Suprapubic skin (tissue), 4 donors: ENCODE results near the gene SERPINA12. TPM values are rescaled to one million over a fixed set of nuclear protein-coding genes. Genes with fewer than 3 reads are reported as not detected.

Source experiments
- DNase-seq, 2 donors: peaks; one replicate each; pipeline ENCODE4 v3.0.0-alpha.2; 2019; ENCODE audit warnings: low spot score in 2 of 2
- H3K27ac ChIP-seq: fragments of 200-600 bp; sonication (generic); one replicate; pipeline ENCODE4 v1.5.1; 2019
- H3K27me3 ChIP-seq: fragments of 200-600 bp; sonication (generic); one replicate; pipeline ENCODE4 v1.5.1; 2019
- H3K36me3 ChIP-seq: fragments of 200-600 bp; sonication (generic); one replicate; pipeline ENCODE4 v1.5.1; 2019
- H3K4me1 ChIP-seq: fragments of 200-600 bp; sonication (generic); one replicate; pipeline ENCODE4 v1.5.1; 2019
- H3K4me3 ChIP-seq: fragments of 200-600 bp; sonication (generic); one replicate; pipeline ENCODE4 v1.5.1; 2019; ENCODE audit warnings: mild to moderate bottlenecking
- H3K9me3 ChIP-seq: fragments of 200-600 bp; sonication (generic); one replicate; pipeline ENCODE4 v1.5.1; 2019
- EP300 ChIP-seq: sonication (generic); formaldehyde crosslinking; IDR thresholded peaks from one replicate; pipeline ENCODE4 v1.6.1; 2017; ENCODE audit warnings: antibody characterized with exemption
- POLR2A ChIP-seq, 2 donors: fragments of 450-650 bp; IDR thresholded peaks; one replicate each; pipeline ENCODE4 v1.6.1; 2017; ENCODE audit warnings: antibody characterized with exemption in 2 of 2, mild to moderate bottlenecking in 2 of 2, moderate library complexity in 2 of 2
- POLR2AphosphoS5 ChIP-seq, 3 donors: sonication (generic); formaldehyde crosslinking; IDR thresholded peaks; one replicate each; pipeline ENCODE4 v1.6.1; 2017; ENCODE audit warnings: antibody characterized with exemption in 3 of 3
- WGBS: methylation state at CpG from one replicate; pipeline ENCODE4 v1.1.5; 2018; 5-methylcytosine and 5-hydroxymethylcytosine counted together
- total RNA-seq, 4 donors: library from RNA; depleted of rRNA; stranded (reverse); fragments of >200 nt; gene quantifications; one replicate each; pipeline ENCODE4 v1.1.0, GENCODE V29; 2016
- TF ChIP-seq, protein P1 (sequence below), 2 donors: fragments of 200-600 bp in 1 of 2; fragments of 450-650 bp in 1 of 2; sonication (generic) in 1 of 2; IDR thresholded peaks; one replicate each; pipeline ENCODE4 v1.5.1; 2016 to 2019; ENCODE audit warnings: antibody characterized with exemption in 2 of 2, mild to moderate bottlenecking in 1 of 2, moderate library complexity in 1 of 2

The SERPINA12 gene
- total RNA-seq, 4 donors from 2014 or later, result 91.3 to 486 (median 265) TPM

DNA sequence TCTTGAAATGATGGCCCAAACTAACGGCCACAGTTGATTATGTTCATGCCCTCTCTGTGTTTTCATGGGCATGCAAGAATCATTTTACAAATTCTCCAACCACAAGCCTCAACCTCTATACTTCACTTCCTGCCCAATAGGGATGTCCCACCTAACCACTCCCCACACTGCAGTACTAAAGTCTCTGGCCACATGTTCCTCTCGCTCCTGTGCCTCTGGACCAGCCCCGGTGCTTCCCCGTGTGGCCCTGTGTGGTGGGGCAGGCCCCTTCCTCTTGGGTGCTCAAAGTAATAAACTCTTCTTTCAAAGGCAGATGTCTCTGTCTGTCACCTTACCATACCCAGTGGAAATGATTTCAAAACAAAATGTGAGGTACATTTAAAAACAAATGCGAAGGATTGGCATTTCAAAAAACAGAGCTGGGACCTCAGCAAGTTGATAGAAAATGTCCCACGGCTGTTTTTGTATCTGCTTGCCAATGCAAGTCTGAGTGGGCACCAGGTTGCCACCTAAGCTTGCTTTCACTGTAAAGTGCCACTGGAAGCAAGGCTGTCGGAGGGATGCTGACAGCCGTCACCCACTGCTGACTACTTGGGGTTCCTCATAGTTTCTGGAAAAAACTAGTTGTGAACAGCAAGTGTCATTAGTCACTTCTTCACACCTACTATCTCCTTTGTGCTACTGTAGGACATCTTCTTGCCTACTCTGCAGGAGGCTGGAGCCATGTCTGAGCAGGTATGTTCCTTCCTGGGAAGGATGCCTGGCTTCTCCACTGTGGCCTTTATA lies 48.4 kb downstream of the SERPINA12 start:
- peaks cover 5% of the 10 kb centered on the region for H3K4me1 ChIP-seq
- H3K27ac ChIP-seq, result no peak overlapping the region
- H3K9me3 ChIP-seq, result no peaks in the 10 kb centered on the region
- H3K4me3 ChIP-seq, result no peak overlapping the region
- peak in 1 of 2 donors; percentile 32 for DNase-seq
- no peak for TF ChIP-seq POLR2AphosphoS5 (IDR thresholded peaks at IDR 0.05)
- TF ChIP-seq POLR2A (IDR thresholded peaks at IDR 0.05), result no peak
- TF ChIP-seq EP300, result no peak
- TF ChIP-seq, protein P1, sequence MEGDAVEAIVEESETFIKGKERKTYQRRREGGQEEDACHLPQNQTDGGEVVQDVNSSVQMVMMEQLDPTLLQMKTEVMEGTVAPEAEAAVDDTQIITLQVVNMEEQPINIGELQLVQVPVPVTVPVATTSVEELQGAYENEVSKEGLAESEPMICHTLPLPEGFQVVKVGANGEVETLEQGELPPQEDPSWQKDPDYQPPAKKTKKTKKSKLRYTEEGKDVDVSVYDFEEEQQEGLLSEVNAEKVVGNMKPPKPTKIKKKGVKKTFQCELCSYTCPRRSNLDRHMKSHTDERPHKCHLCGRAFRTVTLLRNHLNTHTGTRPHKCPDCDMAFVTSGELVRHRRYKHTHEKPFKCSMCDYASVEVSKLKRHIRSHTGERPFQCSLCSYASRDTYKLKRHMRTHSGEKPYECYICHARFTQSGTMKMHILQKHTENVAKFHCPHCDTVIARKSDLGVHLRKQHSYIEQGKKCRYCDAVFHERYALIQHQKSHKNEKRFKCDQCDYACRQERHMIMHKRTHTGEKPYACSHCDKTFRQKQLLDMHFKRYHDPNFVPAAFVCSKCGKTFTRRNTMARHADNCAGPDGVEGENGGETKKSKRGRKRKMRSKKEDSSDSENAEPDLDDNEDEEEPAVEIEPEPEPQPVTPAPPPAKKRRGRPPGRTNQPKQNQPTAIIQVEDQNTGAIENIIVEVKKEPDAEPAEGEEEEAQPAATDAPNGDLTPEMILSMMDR (IDR thresholded peaks at IDR 0.05), result no peak
- 71% methylated on average over 8 of the region's 8 CpGs for WGBS
- H3K27me3 ChIP-seq, result no peaks in the 10 kb centered on the region
- H3K36me3 ChIP-seq, result no peaks in the 10 kb centered on the region

DNA sequence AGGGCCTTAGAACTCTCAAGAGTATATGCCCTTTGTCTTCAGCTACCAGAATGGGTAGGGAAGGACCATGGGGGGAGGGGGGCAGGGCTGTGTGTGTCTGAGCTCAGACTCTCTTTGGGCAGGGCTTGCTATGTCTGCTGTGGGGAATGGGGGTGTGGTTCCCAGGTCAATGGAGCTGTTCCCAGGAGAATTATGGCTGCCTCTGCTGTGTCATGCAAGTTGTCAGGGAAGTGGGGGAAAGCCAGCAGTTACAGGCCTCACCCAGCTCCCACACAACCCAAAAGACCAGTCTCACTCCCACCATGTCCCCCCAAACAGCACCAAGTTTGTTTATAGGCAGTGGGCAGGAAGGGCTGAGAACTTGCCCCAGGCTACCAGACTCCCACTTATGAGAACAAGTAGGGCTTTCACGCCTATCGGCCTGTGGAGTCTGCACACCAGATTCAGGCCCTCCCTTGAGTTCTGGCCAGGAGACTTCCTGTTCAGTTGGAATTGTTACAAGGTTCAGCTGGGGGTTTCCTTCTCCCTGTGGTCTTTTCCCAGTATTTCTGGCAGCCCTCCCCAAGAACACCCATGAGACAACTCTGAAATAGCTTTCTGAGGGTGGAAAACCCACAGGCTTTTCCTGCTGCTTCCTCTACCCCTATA lies 50.6 kb downstream of the SERPINA12 start:
- no peaks in the 10 kb centered on the region for H3K36me3 ChIP-seq
- whole genome bisulfite sequencing, result 77% methylated on average over 2 of the region's 2 CpGs
- H3K9me3 ChIP-seq, result no peaks in the 10 kb centered on the region
- no peak for TF ChIP-seq EP300
- TF ChIP-seq POLR2A (IDR thresholded peaks at IDR 0.05), result no peak
- TF ChIP-seq, protein P1 (IDR thresholded peaks at IDR 0.05), result no peak
- TF ChIP-seq POLR2AphosphoS5 (IDR thresholded peaks at IDR 0.05), result no peak
- H3K27me3 ChIP-seq, result peaks cover 3% of the 10 kb centered on the region
- peaks cover 5% of the 10 kb centered on the region for H3K4me1 ChIP-seq
- no peak for DNase-seq
- no peak overlapping the region for H3K4me3 ChIP-seq
- H3K27ac ChIP-seq, result peak overlapping the region; percentile 10

DNA sequence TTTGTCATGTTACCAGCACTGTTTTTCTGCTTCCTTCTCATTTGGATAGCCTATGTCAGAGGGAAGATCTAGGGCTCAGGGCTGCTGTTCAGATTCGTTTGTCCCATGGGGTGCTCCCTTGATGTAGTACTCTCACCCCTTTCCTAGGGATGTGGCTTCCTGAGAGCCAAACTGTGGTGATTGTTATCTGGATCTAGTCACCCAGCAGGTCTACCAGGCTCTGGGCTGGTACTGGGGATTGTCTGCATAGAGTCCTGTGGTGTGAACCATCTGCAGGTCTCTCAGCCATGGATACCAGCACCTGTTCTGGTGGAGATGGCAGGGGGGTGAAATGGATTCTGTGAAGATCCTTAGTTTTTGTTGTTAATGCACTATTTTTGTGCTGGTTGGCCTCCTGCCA lies 51.2 kb downstream of the SERPINA12 start:
- Histone ChIP-seq H3K36me3 (no peaks in the 10 kb centered on the region), H3K9me3 (no peaks in the 10 kb centered on the region), H3K4me1 (peaks cover 5% of the 10 kb centered on the region), H3K27ac (peak overlapping the region; percentile 10), H3K4me3 (no peak overlapping the region), H3K27me3 (peaks cover 3% of the 10 kb centered on the region)
- TF ChIP-seq, protein P1 (IDR thresholded peaks at IDR 0.05), result no peak
- DNase-seq, result no peak
- 93% methylated on average over 1 of the region's 1 CpG for WGBS

DNA sequence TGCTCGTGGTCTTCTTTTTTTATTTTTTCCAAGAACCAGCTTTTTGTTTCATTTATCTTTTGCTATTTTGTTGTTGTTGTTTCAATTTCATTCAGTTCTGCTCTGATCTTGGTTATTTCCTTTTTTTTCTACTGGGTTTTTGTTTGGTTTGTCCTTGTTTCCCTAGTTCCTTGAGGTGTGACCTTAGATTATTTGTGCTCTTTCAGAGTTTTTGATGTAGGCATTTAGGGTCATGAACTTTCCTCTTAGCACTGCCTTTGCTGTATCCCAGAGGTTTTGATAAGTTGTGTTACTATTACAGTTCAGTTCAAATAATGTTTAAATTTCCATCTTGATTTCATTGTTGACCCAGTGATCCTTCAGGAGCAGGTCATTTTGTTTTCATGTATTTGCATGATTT lies 53.3 kb downstream of the SERPINA12 start:
- no peaks in the 10 kb centered on the region for H3K36me3 ChIP-seq
- no peak for TF ChIP-seq POLR2A (IDR thresholded peaks at IDR 0.05)
- no peak for TF ChIP-seq POLR2AphosphoS5 (IDR thresholded peaks at IDR 0.05)
- TF ChIP-seq EP300, result no peak
- TF ChIP-seq, protein P1 (IDR thresholded peaks at IDR 0.05), result no peak
- no peak for DNase-seq
- peaks cover 5% of the 10 kb centered on the region for H3K4me1 ChIP-seq
- 57% methylated on average over 1 of the region's 1 CpG for WGBS
- no peak overlapping the region for H3K27ac ChIP-seq
- peaks cover 6% of the 10 kb centered on the region for H3K27me3 ChIP-seq
- H3K4me3 ChIP-seq, result no peak overlapping the region
- H3K9me3 ChIP-seq, result no peaks in the 10 kb centered on the region

DNA sequence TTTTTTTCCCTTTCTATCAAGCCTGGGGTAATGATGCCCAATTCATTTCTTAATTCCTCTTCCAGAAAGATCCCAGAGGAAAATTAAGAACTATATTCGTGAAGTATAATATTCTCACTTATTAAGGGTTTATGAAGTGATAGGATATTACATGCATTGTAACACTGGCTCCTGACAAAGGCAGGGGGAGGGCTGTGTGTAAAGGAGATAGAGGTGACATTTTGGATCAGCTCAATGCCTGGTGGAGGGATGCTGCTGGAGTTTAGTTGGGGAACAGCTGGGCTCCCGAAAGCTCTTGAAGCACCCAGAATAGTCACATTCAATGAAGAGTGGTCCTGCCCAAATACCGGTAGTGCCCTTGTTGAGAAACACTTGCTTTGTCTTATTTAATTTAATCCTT lies 57.4 kb downstream of the SERPINA12 start:
- no peak overlapping the region for H3K27ac ChIP-seq
- H3K36me3 ChIP-seq, result no peaks in the 10 kb centered on the region
- H3K4me3 ChIP-seq, result no peak overlapping the region
- peaks cover 6% of the 10 kb centered on the region for H3K27me3 ChIP-seq
- no peak for TF ChIP-seq POLR2A (IDR thresholded peaks at IDR 0.05)
- TF ChIP-seq, protein P1 (IDR thresholded peaks at IDR 0.05), result no peak
- no peak for TF ChIP-seq EP300
- no peak for TF ChIP-seq POLR2AphosphoS5 (IDR thresholded peaks at IDR 0.05)
- H3K9me3 ChIP-seq, result no peaks in the 10 kb centered on the region
- WGBS, result 47% methylated on average over 3 of the region's 3 CpGs
- DNase-seq, result no peak
- H3K4me1 ChIP-seq, result peaks cover 10% of the 10 kb centered on the region
